A549 (cell line): Measurements from ENCODE around the gene RPA1.

Experiments
- MAZ ChIP-seq: fragments of 150-350 bp; IDR thresholded peaks from 2 replicates; pipeline ENCODE4 v1.6.1; 2014; ENCODE audit warnings: antibody characterized with exemption, low read depth, low read length, borderline replicate concordance
- TF ChIP-seq, protein P1 (sequence below): fragments of >200 bp; sonication (Bioruptor Twin); formaldehyde crosslinking; IDR thresholded peaks from 3 replicates; pipeline ENCODE4 v1.5.1; 2016
- TF ChIP-seq, protein P2 (sequence below): fragments of 200-600 bp; sonication (generic); IDR thresholded peaks from 2 replicates; pipeline ENCODE4 v1.6.1; 2016; ENCODE audit warnings: antibody characterized with exemption, mild to moderate bottlenecking, moderate library complexity

DNA sequence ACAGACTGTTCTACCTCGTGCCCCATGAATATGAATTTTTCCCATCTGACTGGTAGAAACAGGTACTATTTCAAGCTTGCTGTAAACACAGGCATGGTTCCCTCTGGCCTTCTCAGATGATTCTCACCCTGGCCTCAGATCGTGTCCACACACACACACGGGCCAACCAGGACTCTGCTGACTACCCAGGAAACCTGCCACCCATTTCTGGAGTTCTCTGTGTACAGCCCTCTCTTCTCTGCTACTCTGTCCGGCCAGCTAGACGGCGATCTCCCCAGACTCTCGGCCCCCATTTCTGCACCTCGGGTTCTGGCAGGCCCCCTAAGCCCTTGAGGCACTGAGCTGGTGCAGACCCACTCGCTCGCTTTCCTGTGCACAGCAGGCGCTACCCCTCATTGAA is 31.2 kb downstream of the RPA1 start:
- TF ChIP-seq, protein P1, sequence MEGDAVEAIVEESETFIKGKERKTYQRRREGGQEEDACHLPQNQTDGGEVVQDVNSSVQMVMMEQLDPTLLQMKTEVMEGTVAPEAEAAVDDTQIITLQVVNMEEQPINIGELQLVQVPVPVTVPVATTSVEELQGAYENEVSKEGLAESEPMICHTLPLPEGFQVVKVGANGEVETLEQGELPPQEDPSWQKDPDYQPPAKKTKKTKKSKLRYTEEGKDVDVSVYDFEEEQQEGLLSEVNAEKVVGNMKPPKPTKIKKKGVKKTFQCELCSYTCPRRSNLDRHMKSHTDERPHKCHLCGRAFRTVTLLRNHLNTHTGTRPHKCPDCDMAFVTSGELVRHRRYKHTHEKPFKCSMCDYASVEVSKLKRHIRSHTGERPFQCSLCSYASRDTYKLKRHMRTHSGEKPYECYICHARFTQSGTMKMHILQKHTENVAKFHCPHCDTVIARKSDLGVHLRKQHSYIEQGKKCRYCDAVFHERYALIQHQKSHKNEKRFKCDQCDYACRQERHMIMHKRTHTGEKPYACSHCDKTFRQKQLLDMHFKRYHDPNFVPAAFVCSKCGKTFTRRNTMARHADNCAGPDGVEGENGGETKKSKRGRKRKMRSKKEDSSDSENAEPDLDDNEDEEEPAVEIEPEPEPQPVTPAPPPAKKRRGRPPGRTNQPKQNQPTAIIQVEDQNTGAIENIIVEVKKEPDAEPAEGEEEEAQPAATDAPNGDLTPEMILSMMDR = no peak
- TF ChIP-seq, protein P2, sequence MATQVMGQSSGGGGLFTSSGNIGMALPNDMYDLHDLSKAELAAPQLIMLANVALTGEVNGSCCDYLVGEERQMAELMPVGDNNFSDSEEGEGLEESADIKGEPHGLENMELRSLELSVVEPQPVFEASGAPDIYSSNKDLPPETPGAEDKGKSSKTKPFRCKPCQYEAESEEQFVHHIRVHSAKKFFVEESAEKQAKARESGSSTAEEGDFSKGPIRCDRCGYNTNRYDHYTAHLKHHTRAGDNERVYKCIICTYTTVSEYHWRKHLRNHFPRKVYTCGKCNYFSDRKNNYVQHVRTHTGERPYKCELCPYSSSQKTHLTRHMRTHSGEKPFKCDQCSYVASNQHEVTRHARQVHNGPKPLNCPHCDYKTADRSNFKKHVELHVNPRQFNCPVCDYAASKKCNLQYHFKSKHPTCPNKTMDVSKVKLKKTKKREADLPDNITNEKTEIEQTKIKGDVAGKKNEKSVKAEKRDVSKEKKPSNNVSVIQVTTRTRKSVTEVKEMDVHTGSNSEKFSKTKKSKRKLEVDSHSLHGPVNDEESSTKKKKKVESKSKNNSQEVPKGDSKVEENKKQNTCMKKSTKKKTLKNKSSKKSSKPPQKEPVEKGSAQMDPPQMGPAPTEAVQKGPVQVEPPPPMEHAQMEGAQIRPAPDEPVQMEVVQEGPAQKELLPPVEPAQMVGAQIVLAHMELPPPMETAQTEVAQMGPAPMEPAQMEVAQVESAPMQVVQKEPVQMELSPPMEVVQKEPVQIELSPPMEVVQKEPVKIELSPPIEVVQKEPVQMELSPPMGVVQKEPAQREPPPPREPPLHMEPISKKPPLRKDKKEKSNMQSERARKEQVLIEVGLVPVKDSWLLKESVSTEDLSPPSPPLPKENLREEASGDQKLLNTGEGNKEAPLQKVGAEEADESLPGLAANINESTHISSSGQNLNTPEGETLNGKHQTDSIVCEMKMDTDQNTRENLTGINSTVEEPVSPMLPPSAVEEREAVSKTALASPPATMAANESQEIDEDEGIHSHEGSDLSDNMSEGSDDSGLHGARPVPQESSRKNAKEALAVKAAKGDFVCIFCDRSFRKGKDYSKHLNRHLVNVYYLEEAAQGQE = no peak
- no peak for TF ChIP-seq MAZ
